GM23338 (cell line): ENCODE results near the gene WWOX. TPM values are rescaled to one million over a fixed set of nuclear protein-coding genes. Genes with fewer than 3 reads are reported as not detected.

Experiments used
- ATAC-seq: fragments of 200-7000 bp; cut with Tn5 transposase; 3 replicates; pipeline ENCODE4 v1.9.1; 2020
- DNase-seq: peaks from one replicate; pipeline ENCODE4 v3.0.0-alpha.2; 2015; ENCODE audit warnings: low spot score
- H2AFZ ChIP-seq: fragments of 200-600 bp; sonication (generic); 2 replicates; pipeline ENCODE4 v1.8.0; 2016; ENCODE audit warnings: antibody characterized with exemption, mild to moderate bottlenecking, moderate library complexity
- H3F3A ChIP-seq: fragments of 200-600 bp; sonication (generic); replicated peaks from 2 replicates; pipeline ENCODE4 v1.8.0; 2017; ENCODE audit warnings: antibody characterized with exemption, mixed run types, low read depth
- H3K27ac ChIP-seq: fragments of 200-600 bp; sonication (generic); 2 replicates; pipeline ENCODE4 v1.6.1; 2016; ENCODE audit warnings: low read depth
- H3K27me3 ChIP-seq: fragments of 200-600 bp; sonication (generic); 2 replicates; pipeline ENCODE4 v1.8.0; 2016; ENCODE audit warnings: mild to moderate bottlenecking, mixed run types, moderate library complexity; ENCODE audit not compliant: insufficient read depth
- H3K36me3 ChIP-seq: fragments of 200-600 bp; sonication (generic); 2 replicates; pipeline ENCODE4 v1.8.0; 2016; ENCODE audit warnings: mild to moderate bottlenecking; ENCODE audit not compliant: insufficient read depth
- H3K4me1 ChIP-seq: fragments of 200-600 bp; sonication (generic); 2 replicates; pipeline ENCODE4 v1.8.0; 2016; ENCODE audit warnings: mild to moderate bottlenecking, moderate library complexity; ENCODE audit not compliant: insufficient read depth
- H3K4me2 ChIP-seq: fragments of 200-600 bp; sonication (generic); 2 replicates; pipeline ENCODE4 v1.7.1; 2017; ENCODE audit warnings: mixed run types
- H3K4me3 ChIP-seq: fragments of 200-600 bp; sonication (generic); 2 replicates; pipeline ENCODE4 v1.6.1; 2016; ENCODE audit warnings: mixed run types
- H3K79me2 ChIP-seq: fragments of 200-600 bp; sonication (generic); replicated peaks from 2 replicates; pipeline ENCODE4 v1.8.0; 2017; ENCODE audit warnings: mild to moderate bottlenecking; ENCODE audit not compliant: insufficient read depth
- H3K9me2 ChIP-seq: fragments of 200-600 bp; sonication (generic); 2 replicates; pipeline ENCODE4 v1.8.0; 2017; ENCODE audit not compliant: insufficient read depth
- H4K20me1 ChIP-seq: fragments of 200-600 bp; sonication (generic); replicated peaks from 2 replicates; pipeline ENCODE4 v1.8.0; 2017; ENCODE audit warnings: mild to moderate bottlenecking; ENCODE audit not compliant: insufficient read depth
- H3K27ac Mint-ChIP-seq: 2 replicates; pipeline ENCODE4 v1.8.0; 2020; ENCODE audit warnings: inconsistent platforms, mild to moderate bottlenecking, moderate library complexity, mixed read lengths
- H3K27me3 Mint-ChIP-seq: 3 replicates; pipeline ENCODE4 v1.8.0; 2022; ENCODE audit warnings: low read depth, mild to moderate bottlenecking, moderate library complexity, mixed read lengths, inconsistent platforms; ENCODE audit not compliant: insufficient read depth, poor library complexity
- H3K36me3 Mint-ChIP-seq: 3 replicates; pipeline ENCODE4 v1.8.0; 2021; ENCODE audit warnings: low read depth, mild to moderate bottlenecking, inconsistent platforms, moderate library complexity, mixed read lengths
- H3K4me1 Mint-ChIP-seq: 3 replicates; pipeline ENCODE4 v1.8.0; 2020; ENCODE audit warnings: mild to moderate bottlenecking, inconsistent platforms, mixed read lengths
- H3K4me3 Mint-ChIP-seq: 3 replicates; pipeline ENCODE4 v1.8.0; 2021; ENCODE audit warnings: moderate library complexity, mild to moderate bottlenecking, inconsistent platforms, mixed read lengths
- H3K9me3 Mint-ChIP-seq: 3 replicates; pipeline ENCODE4 v1.8.0; 2020; ENCODE audit warnings: moderate library complexity, mild to moderate bottlenecking, inconsistent platforms, mixed read lengths
- CREB1 ChIP-seq: fragments of 250-450 bp; sonication (Bioruptor Pico); IDR thresholded peaks from 2 replicates; pipeline ENCODE4 v1.5.0; 2020; ENCODE audit warnings: low read depth, mild to moderate bottlenecking, moderate library complexity
- EZH2 ChIP-seq: fragments of 200-600 bp; sonication (generic); IDR thresholded peaks from one replicate; pipeline ENCODE4 v1.8.0; 2017; ENCODE audit warnings: antibody characterized with exemption, mild to moderate bottlenecking, low read depth; ENCODE audit not compliant: unreplicated experiment
- EZH2phosphoT487 ChIP-seq: fragments of 200-600 bp; sonication (generic); IDR thresholded peaks from one replicate; pipeline ENCODE4 v1.8.1; 2018; ENCODE audit warnings: antibody characterized with exemption; ENCODE audit not compliant: unreplicated experiment
- JUNB ChIP-seq: IDR thresholded peaks from one replicate; pipeline ENCODE4 v1.6.1; 2016; ENCODE audit warnings: antibody characterized with exemption; ENCODE audit not compliant: unreplicated experiment
- NANOG ChIP-seq: IDR thresholded peaks from 2 replicates; pipeline ENCODE4 v1.6.1; 2016; ENCODE audit warnings: antibody characterized with exemption, borderline replicate concordance
- POLR2AphosphoS5 ChIP-seq: IDR thresholded peaks from 2 replicates; pipeline ENCODE4 v1.6.1; 2016; ENCODE audit warnings: antibody characterized with exemption, low read depth
- STAT1 ChIP-seq: IDR thresholded peaks from one replicate; pipeline ENCODE4 v1.6.1; 2016; ENCODE audit warnings: antibody characterized with exemption; ENCODE audit not compliant: unreplicated experiment
- ZNF114 ChIP-seq: fragments of 250-450 bp; sonication (Bioruptor Pico); IDR thresholded peaks from 2 replicates; pipeline ENCODE4 v1.5.0; 2020; ENCODE audit warnings: mild to moderate bottlenecking, moderate library complexity
- ZNF331 ChIP-seq: fragments of 250-450 bp; sonication (Bioruptor Pico); IDR thresholded peaks from 2 replicates; pipeline ENCODE4 v1.5.0; 2020; ENCODE audit warnings: low read depth, mild to moderate bottlenecking, moderate library complexity
- polyA plus RNA-seq: library from polyadenylated mRNA; unstranded; fragments of >200 nt; fragmentation: Nextera tagmentation; extraction: Ambion mirVana; gene quantifications from 2 replicates; pipeline ENCODE4 v1.2.1, GENCODE V29; 2016
- total RNA-seq: library from RNA; depleted of rRNA; stranded (reverse); fragments of >200 nt; shearing (Covaris generic); gene quantifications from 2 replicates; pipeline ENCODE4 v1.2.3, GENCODE V29; 2014
- TF ChIP-seq, protein P1 (sequence below): fragments of 250-450 bp; sonication (Bioruptor Pico); IDR thresholded peaks from 2 replicates; pipeline ENCODE4 v1.5.0; 2020; ENCODE audit warnings: mild to moderate bottlenecking, moderate library complexity
- TF ChIP-seq, protein P2 (sequence below), 2 experiments: fragments of 200-600 bp in 1 of 2; sonication (generic) in 1 of 2; conservative IDR thresholded peaks; 2 replicates each; pipeline versions ENCODE4 v1.5.1 to v1.6.1; 2016 to 2017; ENCODE audit warnings: antibody characterized with exemption in 2 of 2, low read depth in 2 of 2, mild to moderate bottlenecking in 2 of 2, moderate library complexity in 1 of 2
- TF ChIP-seq, protein P3 (sequence below): IDR thresholded peaks from 2 replicates; pipeline ENCODE4 v1.6.1; 2016; ENCODE audit warnings: antibody characterized with exemption
- TF ChIP-seq, protein P4 (sequence below): IDR thresholded peaks from one replicate; pipeline ENCODE4 v1.6.1; 2018; ENCODE audit warnings: antibody characterized with exemption; ENCODE audit not compliant: unreplicated experiment

WWOX gene
- total and polyA plus RNA-seq, 2 experiments from 2014 or later = 10.0 to 19.3 TPM

DNA sequence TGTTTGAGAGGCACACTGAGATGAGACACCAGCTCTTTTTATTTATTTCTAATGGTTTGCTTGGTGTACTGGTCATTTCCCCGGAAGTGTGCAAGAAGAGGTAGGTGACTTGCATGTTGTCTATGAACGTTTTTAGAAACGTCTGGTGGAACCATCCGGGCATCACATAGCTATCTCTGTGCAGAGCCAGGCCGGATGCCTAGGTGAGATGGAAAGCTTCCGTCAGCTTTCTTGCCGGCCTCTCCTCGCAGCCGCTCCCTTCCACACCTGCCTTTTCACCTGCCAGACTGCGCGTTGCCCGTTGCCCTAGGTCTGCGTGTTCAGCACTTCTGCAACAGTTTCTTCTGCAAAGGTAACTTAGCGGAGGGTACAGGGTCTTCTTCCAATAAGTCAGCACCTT lies 416.0 kb downstream of the WWOX start:
- TF ChIP-seq, protein P1, sequence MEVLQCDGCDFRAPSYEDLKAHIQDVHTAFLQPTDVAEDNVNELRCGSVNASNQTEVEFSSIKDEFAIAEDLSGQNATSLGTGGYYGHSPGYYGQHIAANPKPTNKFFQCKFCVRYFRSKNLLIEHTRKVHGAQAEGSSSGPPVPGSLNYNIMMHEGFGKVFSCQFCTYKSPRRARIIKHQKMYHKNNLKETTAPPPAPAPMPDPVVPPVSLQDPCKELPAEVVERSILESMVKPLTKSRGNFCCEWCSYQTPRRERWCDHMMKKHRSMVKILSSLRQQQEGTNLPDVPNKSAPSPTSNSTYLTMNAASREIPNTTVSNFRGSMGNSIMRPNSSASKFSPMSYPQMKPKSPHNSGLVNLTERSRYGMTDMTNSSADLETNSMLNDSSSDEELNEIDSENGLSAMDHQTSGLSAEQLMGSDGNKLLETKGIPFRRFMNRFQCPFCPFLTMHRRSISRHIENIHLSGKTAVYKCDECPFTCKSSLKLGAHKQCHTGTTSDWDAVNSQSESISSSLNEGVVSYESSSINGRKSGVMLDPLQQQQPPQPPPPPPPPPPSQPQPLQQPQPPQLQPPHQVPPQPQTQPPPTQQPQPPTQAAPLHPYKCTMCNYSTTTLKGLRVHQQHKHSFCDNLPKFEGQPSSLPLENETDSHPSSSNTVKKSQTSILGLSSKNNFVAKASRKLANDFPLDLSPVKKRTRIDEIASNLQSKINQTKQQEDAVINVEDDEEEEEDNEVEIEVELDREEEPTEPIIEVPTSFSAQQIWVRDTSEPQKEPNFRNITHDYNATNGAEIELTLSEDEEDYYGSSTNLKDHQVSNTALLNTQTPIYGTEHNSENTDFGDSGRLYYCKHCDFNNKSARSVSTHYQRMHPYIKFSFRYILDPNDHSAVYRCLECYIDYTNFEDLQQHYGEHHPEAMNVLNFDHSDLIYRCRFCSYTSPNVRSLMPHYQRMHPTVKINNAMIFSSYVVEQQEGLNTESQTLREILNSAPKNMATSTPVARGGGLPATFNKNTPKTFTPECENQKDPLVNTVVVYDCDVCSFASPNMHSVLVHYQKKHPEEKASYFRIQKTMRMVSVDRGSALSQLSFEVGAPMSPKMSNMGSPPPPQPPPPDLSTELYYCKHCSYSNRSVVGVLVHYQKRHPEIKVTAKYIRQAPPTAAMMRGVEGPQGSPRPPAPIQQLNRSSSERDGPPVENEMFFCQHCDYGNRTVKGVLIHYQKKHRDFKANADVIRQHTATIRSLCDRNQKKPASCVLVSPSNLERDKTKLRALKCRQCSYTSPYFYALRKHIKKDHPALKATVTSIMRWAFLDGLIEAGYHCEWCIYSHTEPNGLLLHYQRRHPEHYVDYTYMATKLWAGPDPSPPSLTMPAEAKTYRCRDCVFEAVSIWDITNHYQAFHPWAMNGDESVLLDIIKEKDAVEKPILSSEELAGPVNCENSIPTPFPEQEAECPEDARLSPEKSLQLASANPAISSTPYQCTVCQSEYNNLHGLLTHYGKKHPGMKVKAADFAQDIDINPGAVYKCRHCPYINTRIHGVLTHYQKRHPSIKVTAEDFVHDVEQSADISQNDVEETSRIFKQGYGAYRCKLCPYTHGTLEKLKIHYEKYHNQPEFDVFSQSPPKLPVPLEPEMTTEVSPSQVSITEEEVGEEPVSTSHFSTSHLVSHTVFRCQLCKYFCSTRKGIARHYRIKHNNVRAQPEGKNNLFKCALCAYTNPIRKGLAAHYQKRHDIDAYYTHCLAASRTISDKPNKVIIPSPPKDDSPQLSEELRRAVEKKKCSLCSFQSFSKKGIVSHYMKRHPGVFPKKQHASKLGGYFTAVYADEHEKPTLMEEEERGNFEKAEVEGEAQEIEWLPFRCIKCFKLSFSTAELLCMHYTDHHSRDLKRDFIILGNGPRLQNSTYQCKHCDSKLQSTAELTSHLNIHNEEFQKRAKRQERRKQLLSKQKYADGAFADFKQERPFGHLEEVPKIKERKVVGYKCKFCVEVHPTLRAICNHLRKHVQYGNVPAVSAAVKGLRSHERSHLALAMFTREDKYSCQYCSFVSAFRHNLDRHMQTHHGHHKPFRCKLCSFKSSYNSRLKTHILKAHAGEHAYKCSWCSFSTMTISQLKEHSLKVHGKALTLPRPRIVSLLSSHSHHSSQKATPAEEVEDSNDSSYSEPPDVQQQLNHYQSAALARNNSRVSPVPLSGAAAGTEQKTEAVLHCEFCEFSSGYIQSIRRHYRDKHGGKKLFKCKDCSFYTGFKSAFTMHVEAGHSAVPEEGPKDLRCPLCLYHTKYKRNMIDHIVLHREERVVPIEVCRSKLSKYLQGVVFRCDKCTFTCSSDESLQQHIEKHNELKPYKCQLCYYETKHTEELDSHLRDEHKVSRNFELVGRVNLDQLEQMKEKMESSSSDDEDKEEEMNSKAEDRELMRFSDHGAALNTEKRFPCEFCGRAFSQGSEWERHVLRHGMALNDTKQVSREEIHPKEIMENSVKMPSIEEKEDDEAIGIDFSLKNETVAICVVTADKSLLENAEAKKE = no peak
- TF ChIP-seq POLR2AphosphoS5 (no peak), EZH2 (no peak), NANOG (no peak), ZNF331 (CRISPR knock-in tag) (no peak), JUNB (no peak), STAT1 (no peak), EZH2phosphoT487 (no peak), CREB1 (CRISPR knock-in tag) (no peak), ZNF114 (CRISPR knock-in tag) (no peak)
- TF ChIP-seq, protein P2, sequence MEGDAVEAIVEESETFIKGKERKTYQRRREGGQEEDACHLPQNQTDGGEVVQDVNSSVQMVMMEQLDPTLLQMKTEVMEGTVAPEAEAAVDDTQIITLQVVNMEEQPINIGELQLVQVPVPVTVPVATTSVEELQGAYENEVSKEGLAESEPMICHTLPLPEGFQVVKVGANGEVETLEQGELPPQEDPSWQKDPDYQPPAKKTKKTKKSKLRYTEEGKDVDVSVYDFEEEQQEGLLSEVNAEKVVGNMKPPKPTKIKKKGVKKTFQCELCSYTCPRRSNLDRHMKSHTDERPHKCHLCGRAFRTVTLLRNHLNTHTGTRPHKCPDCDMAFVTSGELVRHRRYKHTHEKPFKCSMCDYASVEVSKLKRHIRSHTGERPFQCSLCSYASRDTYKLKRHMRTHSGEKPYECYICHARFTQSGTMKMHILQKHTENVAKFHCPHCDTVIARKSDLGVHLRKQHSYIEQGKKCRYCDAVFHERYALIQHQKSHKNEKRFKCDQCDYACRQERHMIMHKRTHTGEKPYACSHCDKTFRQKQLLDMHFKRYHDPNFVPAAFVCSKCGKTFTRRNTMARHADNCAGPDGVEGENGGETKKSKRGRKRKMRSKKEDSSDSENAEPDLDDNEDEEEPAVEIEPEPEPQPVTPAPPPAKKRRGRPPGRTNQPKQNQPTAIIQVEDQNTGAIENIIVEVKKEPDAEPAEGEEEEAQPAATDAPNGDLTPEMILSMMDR (conservative IDR thresholded peaks at IDR 0.05; ENCODE audit: low read depth in 2 of 2) = no peak
- TF ChIP-seq, protein P3, sequence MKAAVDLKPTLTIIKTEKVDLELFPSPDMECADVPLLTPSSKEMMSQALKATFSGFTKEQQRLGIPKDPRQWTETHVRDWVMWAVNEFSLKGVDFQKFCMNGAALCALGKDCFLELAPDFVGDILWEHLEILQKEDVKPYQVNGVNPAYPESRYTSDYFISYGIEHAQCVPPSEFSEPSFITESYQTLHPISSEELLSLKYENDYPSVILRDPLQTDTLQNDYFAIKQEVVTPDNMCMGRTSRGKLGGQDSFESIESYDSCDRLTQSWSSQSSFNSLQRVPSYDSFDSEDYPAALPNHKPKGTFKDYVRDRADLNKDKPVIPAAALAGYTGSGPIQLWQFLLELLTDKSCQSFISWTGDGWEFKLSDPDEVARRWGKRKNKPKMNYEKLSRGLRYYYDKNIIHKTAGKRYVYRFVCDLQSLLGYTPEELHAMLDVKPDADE = no peak
- TF ChIP-seq, protein P4, sequence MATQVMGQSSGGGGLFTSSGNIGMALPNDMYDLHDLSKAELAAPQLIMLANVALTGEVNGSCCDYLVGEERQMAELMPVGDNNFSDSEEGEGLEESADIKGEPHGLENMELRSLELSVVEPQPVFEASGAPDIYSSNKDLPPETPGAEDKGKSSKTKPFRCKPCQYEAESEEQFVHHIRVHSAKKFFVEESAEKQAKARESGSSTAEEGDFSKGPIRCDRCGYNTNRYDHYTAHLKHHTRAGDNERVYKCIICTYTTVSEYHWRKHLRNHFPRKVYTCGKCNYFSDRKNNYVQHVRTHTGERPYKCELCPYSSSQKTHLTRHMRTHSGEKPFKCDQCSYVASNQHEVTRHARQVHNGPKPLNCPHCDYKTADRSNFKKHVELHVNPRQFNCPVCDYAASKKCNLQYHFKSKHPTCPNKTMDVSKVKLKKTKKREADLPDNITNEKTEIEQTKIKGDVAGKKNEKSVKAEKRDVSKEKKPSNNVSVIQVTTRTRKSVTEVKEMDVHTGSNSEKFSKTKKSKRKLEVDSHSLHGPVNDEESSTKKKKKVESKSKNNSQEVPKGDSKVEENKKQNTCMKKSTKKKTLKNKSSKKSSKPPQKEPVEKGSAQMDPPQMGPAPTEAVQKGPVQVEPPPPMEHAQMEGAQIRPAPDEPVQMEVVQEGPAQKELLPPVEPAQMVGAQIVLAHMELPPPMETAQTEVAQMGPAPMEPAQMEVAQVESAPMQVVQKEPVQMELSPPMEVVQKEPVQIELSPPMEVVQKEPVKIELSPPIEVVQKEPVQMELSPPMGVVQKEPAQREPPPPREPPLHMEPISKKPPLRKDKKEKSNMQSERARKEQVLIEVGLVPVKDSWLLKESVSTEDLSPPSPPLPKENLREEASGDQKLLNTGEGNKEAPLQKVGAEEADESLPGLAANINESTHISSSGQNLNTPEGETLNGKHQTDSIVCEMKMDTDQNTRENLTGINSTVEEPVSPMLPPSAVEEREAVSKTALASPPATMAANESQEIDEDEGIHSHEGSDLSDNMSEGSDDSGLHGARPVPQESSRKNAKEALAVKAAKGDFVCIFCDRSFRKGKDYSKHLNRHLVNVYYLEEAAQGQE = no peak
- Mint-ChIP-seq H3K27ac (no peak overlapping the region), H3K4me1 (peaks cover 5% of the 10 kb centered on the region; the same call in 2 of the 3 replicates), H3K9me3 (no peaks in the 10 kb centered on the region), H3K36me3 (no peaks in the 10 kb centered on the region), H3K4me3 (no peak overlapping the region), H3K27me3 (no peaks in the 10 kb centered on the region)
- H3K79me2 ChIP-seq = no peaks in the 10 kb centered on the region
- H2AFZ ChIP-seq = no peak overlapping the region
- no peaks in the 10 kb centered on the region for H3K9me2 ChIP-seq
- H3K27ac ChIP-seq = no peak overlapping the region
- H3K4me1 ChIP-seq = no peaks in the 10 kb centered on the region
- no peak overlapping the region for H3K4me2 ChIP-seq
- no peaks in the 10 kb centered on the region for H3K36me3 ChIP-seq
- no peak for ATAC-seq
- no peaks in the 10 kb centered on the region for H3F3A ChIP-seq
- H3K27me3 ChIP-seq = no peaks in the 10 kb centered on the region
- no peaks in the 10 kb centered on the region; the same call in 1 of the 2 replicates for H4K20me1 ChIP-seq
- no peak for DNase-seq
- no peak overlapping the region for H3K4me3 ChIP-seq
